Measurements from ENCODE around the gene UBE2Z.
"Not testable (repeated sequence)": the region's sequence is repeated elsewhere in the genome, so short reads cannot be mapped to it uniquely, and the experiment has no call there.

UBE2Z gene

DNA sequence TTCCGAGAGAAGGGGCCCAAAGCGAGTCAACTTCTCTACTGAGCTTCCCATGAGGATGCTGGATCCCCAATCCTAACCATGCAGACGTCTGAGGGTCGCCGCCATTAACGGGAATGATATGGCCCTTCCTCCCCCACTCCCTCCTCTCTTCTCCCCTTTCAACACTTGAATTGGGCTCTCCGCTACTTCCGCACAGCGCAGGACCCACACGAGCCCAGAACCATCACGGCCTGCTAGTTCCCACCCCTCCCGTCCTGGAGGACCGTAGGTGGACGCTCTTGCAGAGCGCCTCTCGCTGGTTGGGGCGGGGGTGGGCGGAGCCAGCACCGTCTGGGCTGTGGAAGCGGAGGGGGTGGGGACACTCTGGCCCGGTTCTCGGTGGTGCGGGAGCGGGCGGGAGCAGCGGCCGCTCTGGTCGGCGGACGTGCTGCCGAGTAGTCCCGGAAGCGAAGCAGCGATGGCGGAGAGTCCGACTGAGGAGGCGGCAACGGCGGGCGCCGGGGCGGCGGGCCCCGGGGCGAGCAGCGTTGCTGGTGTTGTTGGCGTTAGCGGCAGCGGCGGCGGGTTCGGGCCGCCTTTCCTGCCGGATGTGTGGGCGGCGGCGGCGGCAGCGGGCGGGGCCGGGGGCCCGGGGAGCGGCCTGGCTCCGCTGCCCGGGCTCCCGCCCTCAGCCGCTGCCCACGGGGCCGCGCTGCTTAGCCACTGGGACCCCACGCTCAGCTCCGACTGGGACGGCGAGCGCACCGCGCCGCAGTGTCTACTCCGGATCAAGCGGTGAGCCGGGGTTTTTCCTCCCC, at the start of gene UBE2Z:
UBE2Z (plus strand) TSS at position 361 of the 797 bp plus-strand sequence; CDS start at position 458, 97 bp downstream.
- peak; percentile 94 for DNase-seq (ENCODE audit: low read depth)

DNA sequence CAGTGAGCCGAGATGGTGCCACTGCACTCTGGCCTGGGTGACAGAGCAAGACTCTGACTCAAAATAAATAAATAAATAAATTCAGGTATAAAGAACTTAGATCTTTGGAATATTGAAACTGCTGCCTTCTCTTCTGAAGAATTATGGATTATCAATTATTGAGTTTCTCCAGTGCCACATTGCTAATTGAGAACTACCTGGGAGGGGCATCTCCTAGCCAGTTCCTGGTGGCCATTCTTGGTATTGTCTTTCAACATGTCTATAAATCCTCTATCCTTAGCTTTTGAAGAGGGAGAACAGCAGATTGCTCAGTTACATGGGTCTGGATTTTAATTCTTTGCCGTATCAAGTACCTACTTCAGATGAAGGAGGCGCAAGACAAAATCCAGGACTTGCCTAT, 48.2 kb upstream of the UBE2Z start:
- DNase-seq (ENCODE audit: low read depth) = no peak

DNA sequence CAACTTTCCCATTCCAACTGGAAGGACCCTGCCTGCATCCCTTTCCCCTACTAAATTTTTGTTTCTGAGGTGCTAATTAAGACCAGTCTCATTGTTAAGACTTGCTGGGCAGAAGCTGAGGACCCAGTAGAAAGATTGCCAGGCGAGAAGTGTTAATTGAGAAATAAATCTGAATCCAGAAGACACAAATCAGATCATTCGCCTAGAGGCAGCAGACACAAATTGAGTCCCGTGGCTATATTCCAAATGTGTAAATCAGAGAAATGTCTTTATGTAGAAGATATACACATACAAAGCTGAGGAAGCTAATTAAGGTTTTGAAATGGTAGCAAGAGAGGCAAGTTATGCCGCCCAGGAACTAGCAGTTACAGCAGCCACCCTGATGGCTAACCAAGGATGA, 47.8 kb upstream of the UBE2Z start:
- no peak for DNase-seq (ENCODE audit: low read depth)

DNA sequence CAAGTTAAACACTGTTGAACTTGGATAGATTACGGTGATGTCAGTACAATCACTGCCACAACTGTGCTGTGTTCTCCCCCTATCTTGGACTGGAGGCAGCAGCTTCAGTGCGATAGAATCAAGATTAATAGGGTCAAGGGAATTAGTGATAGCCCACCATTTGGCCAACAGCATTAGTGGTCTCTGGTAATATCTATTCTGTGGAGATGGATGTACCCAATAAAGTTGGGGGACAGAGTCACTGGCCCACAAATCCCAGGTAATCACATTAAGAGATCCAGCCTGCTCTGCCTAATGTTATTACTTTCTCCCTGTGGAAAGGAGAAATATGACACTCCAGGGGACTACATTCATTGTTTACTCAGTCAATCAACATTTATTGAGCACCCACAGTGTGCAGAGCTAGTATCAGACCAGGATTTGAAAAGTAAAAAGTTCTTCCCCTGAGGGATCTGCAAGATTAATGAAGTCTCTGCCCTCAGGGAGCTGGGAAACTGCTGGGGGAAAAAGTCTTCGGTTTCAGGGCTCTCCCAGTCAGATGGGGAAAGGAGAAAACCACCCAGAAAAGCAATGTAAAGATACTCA, 39.2 kb upstream of the UBE2Z start:
- DNase-seq (ENCODE audit: low read depth) = no peak

DNA sequence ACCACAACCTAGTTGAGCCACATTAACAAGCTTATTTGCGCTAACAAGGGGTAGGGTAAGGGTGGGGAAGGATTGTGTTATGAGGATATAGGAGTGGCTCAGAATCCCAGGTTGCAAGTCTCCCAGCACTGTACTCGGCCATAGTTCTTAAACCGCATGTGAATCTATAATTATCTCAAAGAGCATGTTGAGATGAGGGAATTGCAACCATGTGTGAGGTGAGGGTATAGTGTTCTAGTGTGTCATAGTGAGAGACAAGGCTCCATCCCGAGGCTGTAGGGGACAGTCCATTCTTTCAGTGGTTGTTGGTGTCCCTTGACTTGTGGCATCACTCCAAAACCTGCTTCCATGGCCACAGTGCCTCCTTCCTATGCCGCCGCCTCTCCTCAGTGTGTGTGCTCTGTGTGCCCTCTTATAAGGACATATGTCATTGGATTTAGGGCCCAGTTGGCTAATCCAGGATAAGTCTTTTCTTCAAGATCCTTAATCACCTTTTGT, 38.3 kb upstream of the UBE2Z start:
- DNase-seq (ENCODE audit: low read depth) = no peak

DNA sequence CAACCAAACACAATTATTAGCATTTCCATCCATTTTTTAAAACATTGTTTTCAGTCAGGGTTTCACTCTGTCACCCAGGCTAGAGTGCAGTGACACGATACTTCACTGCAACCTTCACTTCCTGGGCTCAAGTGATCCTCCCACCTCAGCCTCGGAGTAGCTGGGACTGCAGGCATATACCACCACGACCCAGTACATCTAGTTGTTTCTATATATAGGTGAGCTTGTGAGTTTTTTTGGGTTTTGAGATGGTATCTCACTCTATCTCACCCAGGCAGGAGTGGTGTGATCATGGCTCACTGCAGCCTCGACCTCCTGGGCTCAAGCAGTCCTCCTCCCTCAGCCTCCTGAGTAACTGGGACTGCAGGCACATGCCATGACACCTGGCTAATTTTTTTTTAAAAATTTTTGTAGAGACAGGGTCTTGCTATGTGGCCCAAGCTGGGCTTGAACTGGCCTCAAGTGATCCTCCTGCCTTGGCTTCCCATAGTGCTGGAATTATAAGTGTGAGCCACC, 37.1 kb upstream of the UBE2Z start:
- no peak for DNase-seq (ENCODE audit: low read depth)

DNA sequence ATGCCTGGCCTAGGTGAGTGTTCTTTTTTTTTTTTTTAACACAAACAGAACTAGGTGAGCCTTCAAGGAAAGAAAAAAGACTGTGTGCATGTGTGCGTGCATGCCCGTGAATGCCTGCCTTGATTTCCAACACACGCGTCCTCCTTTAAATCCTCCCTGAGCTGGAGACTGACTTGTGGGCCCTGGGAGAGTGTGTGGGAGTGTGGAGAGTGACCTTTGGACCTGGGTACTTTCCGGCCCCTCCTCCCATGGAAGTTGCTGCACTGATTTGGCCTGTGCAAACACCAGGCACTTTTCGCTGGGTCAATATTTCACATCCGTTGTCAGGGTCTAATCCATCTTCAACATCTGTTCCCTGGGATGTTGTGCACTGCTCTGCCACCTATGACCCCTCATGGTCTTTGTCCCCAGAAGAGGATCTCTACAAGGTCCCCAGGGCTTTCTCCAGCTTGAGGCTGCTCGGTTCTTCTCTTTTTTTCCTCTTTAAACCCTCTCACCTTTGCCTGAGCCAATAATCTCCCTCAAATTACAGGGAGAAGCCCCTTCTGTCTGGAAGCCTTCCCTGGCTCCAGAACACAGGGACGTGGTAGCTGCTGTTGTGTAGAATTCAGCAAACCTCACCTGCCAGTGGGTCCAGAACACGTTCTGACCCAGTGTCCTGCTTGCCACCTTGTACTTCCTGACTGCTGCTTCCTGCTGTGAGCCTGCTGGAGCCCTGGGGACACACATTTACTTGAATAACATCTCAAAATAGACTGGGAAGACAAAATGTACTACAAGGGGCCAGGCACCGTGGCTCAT, 36.5 kb upstream of the UBE2Z start:
- DNase-seq (ENCODE audit: low read depth) = peak; percentile 53

DNA sequence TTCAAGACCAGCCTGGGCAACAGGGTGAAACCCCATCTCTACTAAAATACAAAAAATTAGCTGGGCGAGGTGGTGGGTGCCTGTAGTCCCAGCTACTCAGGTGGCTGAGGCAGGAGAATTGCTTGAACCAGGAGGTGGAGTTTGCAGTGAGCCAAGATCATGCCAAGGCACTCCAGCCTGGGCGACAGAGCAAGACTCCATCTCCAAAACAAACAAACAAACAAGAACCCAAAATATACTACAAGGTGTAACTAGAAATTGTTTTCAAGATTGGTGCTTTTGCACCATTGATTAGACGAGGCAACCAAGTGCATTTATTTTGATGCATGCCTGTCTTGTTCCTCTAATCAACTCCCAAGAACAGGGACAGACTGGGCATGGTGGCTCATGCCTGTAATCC, 35.8 kb upstream of the UBE2Z start:
- DNase-seq (ENCODE audit: low read depth) = not testable (repeated sequence)

DNA sequence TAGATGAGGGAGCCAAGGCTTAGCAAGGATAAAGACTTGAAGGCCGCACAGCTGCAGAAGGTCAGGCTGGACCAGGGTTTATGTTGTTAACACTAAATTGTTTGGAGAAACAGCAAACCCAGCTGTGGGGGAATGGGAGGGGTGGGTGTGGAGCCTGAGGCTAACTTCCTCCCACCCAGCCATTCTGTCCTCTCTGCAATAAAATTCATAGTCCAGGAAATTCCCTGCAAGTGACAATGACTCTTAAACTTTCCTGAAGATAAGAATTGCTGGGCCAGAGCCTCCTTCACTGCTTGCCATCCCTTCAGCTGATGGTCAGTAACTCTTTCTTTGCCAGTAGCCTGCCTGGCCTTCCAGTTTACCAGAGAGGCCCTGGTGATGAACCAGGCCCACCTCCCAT, 35.0 kb upstream of the UBE2Z start:
- no peak for DNase-seq (ENCODE audit: low read depth)

DNA sequence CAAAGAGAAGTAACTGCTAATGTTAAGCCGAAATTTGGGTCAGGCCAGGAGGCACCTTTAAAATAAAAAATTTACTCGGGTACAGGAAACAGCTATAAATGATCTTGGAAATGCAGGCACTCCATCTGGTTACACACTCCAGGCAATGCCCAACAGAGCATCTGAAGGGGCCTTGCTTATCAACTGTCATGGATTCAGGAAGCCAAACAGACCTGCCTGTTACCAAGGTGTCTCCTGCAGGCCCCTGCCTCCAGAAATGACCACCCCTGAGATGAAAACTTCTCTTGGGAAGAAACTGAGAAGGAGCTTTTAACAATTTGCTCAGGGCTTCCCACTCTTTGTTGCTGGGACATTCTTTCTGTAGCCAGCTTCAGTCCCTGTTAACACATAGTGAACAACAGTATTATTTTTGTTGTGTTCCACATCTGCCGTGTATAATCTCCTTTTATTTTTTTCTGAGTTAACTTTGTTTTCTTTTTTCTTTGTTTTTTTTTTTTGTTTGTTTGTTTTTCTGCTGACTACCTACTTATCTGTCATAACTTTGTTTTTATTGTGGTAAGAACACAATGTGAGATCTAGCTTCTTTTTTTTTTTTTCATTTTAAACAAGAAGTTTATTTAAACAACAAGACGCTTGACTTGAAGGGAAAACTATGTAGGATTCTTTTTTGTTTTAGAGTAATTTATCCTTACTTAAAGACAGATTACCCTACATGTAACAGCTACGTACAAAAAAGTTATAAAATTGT, 34.3 kb upstream of the UBE2Z start:
- no peak for DNase-seq (ENCODE audit: low read depth)

DNA sequence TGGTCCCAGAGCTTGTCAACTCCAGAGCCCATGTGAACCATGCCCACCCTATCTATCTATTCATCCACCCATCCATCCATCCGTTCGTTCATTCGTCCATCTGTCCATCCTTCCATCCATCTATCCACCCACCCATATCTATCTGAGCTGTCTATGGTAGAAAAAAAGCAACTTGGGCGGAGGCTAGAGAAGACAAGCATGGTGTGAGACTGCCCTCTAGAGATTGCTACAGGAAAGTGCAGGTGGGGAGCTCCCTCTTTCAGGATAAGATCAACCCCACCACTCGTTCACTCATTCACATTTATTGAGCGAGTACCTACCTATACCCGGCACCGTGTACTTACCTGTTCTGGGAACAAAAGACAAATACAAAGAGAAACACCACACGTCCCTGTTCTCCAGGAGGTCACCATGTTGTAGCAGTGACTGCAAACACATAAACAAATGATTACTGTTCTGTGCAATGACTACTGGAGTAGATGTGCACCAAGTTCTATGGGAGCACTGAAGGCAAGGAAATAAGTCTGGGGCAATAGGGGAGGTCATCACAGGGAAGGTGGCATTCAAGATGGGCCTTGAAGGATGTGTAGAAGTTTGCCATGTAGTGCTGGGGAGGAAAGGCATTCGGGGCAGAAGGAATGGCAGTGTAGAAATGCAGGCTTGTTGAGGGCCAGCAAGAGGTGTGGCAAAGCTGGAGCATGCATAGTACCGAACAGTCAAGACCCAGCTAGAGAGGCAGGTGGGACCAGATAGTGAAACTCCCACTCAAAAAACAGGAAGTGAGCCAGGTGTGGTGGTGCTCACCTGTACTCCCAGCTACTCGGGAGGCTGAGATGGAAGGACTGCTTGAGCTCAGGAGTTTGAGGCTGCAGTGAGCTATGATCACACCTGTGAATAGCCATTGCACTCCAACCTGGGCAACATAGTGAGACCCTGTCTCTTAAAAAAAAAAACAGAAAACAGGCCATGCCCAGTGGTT, 29.0 kb upstream of the UBE2Z start:
- DNase-seq (ENCODE audit: low read depth) = peak; percentile 62

DNA sequence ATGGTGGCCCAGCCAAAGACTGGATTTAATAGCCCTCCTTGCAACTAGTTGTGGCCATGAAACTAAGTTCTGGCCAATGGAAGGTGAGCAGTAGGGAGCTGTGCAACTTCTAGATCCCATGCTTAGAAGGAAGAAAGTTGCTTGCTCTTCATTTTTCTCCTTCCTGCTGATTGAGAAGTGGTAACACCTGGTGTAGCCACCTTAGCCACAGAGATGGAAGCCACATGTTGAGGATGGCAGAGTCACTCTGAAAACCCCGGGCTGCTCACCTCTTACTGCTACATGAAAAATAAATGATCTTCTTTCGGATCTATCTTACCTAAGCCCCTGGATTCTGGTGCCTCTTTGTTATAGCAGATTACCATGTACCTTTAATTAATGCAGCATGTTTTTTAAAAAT, 25.9 kb upstream of the UBE2Z start:
- DNase-seq (ENCODE audit: low read depth) = no peak

DNA sequence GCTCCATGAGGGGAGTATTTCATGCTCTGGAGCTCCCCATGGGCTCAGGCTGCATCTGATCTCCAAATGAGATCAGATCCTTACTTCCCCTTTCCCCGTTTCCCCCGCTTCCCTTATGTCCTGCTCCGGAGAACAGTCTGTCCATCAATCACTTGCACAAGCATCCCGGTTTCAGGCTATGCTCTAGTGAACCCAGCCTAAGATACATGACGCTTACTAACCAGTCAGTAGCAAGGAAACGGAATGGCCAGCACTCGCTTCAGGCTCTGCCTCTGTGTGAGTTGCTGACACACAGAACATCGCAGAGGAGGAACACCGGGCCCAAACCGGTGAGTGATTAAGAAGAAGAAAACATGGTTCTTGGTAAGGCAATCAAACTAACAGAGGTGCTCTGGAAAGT, 25.0 kb upstream of the UBE2Z start:
- DNase-seq (ENCODE audit: low read depth) = no peak

DNA sequence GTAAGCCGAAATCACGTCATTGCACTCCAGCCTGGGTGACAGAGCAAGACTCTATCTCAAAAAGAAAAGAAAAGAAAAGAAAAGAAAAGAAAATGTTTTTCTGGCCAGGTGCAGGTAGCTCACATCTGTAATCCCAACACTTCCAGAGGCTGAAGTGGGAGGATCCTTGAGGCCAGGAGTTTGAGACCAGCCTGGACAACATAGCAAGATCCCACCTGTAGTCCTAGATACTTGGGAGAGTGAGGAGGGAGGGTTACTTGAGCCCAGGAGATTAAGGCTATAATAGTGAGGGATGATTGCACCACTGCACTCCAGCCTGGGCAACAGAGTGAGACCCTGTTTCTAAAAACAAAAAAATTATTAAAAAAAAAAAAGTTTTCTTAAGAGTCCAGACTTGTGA, 18.1 kb upstream of the UBE2Z start:
- DNase-seq (ENCODE audit: low read depth) = no peak

DNA sequence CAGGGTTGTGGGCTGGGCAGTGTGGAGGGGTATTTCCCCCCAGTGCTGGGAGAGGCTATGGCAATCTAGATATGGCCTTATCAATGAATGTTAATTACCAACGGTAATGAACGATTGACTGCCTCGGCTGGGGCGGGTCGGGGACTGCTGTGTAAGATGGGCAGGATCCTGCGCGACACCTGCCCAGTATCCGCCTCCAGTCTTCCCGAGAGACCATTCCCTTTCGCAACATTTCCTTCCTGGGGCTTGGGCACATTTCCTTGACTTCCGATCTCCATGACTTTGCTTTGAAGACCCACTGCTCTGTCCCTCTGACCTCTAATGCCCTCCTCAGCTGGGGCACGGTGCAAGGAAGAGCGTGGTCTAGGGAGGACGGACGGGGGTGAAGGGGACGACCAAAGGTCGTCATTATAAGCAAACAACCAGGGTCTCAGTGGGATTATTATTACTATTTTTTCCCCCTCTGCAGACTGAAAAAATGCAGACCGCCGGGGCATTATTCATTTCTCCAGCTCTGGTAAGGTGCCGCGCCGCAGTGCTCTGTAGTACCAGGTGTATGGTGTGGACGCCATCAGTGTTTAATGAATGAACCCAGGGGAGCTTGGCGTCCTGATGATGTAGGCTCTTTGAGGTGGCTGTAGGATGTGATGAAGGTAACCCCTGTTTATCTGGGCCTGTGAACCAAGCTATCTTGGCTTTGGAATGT, 15.1 kb upstream of the UBE2Z start:
- DNase-seq (ENCODE audit: low read depth) = no peak

DNA sequence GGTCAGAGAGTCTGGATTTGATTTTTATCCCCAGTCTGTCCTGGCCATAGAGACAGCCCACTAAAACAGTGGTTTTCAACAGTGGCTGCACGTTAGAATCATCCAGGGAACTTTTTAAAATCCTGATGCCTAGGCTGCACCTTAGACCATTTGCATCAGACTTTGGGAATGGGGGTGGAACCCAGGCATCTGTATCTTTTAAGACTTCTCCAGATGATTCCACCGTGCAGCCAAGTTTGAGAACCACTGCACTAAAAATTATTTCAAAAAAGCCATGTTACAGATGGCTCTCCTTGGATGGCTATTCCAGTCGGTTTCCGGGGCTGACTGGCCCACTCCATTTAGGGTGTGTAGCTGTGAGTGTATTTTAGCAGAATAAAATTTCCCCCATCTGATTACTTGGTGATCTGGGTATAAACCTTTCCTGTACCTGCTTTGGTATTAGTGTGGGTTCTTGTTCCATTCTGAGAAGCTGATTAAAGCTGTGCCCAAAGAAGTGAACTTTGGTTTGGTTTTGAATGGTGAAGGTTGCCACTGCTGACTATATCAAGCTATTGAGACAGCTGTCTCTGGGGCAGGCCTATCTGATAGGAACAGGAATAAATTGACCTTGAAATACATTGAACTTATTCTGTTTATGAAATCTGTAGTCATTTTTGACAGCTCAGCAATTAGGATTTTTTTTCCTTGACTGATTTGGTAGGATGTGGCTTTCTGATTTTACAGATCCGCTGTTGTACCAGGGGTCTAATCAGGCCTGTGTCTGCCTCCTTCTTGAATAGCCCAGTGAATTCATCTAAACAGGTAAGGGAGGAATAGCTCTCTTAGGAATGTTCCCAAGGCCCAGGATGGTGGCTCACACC, 14.3 kb upstream of the UBE2Z start:
- DNase-seq (ENCODE audit: low read depth) = no peak

DNA sequence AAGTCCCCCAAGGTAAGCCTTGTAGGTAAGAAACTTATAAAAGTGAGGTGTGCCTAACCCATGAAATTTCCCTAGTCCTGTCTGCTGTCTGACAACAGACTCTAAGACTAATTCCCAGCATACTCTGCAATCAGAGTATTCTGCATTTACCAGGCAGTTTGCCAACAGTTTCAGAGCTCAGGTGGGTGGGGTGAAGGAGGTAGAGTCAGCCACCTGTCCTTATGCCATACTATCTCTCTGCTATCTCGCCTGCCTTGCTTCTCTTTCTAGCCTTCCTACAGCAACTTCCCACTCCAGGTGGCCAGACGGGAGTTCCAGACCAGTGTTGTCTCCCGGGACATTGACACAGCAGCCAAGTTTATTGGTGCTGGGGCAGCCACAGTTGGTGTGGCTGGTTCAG, 13.3 kb upstream of the UBE2Z start:
- no peak for DNase-seq (ENCODE audit: low read depth)

DNA sequence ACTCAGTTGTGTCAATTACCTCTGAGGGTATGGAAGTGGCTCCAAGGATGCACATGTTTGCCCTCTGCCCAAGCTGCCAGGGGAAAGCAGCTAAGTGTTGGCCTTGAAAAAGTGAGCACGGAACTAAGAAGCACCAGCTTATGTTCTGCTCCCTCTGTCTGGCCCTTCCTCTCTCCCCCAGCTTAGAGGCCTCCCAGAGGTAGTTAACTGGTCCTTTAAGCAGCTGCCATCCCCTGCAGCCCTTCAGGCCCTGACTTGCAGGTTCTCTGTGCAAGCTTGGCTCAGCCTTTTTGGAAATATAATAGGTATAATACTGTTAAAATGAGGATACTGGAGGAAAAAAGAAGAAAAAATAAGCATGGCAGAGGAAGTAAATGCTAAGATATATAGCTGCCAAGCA, 7.0 kb upstream of the UBE2Z start:
- DNase-seq (ENCODE audit: low read depth) = no peak

DNA sequence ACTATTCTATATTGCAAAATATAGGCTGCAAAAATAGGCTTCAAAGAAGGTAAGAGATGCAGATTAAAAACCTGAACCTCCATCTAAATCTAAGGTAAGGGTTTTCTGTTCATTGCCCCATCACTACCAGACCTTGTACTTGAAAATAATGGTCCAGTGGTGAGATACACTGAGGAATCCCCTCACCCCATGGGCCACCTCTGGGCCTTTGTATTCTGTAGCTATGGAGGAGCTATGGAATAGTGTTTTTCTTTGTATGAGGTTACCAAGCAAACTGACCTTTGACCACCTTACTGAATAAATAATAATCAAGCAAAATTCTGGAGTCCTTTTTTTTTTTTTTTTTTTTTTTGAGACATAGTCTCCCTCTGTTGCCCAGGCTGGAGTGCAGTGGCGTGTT, 4.8 kb upstream of the UBE2Z start:
- no peak for DNase-seq (ENCODE audit: low read depth)

Data from amniotic epithelial cell (primary cell).